GM18508 (cell line): Measurements from ENCODE around the gene PDS5A.
"Not testable (repeated sequence)": the region's sequence is repeated elsewhere in the genome, so short reads cannot be mapped to it uniquely, and the experiment has no call there.

Experiments used
- ATAC-seq: cut with Tn5 transposase; IDR thresholded peaks from one replicate; pipeline ENCODE4 v1.9.1; 2021; ENCODE audit warnings: moderate number of reproducible peaks; ENCODE audit not compliant: insufficient read depth, unreplicated experiment

PDS5A gene

DNA sequence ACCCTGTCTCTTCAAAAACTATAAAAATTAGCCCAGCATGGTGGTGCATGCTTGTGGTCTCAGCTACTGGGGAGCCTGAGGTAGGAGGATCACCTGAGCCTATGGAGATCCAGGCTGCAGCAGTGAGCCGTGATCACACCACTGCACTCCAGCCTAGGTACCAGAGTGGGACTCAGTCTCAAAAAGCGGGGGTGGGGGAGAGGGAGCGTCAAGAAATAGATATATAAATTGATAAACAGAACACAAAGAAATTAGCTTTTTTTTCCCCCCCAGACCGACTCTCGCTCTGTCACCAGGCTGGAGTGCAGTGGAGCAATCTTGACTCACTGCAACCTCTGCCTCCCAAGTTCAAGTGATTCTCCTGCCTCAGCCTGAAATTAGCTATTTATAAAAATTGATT is 14.1 kb downstream of the PDS5A start:
- no peak for ATAC-seq

- no peak for ATAC-seq
These were observed 16.3 kb downstream of the PDS5A start for GRCh38 chr4:39961311-39961877.

DNA sequence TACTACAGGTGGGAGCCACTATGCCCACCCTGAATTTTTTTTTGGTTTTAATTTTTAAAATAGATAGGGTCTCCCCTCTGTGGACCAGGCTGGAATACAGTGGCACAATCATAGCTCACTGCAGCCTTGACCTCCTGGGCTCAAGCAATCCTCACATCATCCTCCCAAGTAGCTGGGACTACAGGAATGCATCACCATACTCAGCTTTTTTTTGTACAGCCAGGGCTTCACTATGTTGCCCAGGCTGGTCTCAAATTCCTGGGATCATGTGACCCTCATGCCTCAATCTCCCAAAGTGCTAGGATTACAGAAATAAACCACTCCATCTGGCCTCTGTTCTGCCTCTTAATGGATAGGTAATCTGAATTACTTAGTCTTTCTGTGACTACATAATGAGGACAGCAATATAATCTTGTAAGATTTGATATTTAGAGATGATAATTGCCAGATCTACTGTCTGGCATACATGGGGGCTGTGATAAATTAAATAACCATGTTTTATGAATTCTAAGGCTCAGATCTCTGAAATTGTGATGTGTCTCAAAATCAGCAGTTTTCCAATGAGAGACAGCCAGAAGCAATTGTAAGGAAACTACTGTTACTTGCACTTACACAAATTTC is 26.7 kb downstream of the PDS5A start:
- ATAC-seq, result no peak

DNA sequence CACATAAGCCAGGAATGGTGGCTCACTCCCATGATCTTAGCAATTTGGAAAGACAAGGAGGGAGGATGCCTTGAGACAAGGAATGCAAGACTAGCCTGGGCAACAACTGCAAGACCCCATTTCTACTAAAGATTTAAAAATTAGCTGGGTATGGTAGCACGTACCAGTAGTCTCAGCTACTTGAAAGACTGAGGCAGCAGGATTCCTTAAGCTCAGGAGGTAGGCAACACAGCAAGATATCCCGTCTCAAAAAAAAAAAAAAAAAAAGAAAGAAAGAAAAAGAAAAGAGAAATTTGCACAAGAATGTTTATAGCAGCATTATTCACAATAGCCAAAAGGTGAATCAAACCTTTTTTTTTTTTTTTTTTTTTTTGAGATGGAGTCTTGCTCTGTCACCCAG is 29.7 kb downstream of the PDS5A start:
- no peak for ATAC-seq

DNA sequence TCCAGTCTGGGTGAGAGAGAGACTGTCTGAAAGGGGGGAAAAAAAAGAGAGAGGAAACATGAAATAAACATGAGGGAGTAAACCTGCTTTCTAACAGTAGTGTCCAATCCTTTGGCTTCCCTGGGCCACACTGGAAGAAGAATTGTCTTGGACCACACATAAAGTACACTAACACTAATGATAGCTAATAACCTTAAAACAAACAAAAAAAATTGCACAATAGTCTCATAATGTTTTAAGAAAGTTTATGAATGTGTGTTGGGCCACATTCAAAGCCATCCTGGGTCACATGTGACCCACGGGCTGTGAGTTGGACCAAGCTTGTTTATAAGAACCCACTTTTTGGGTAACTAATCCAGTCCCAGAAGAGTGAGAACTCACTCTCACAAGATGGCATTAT is 30.3 kb downstream of the PDS5A start:
- no peak for ATAC-seq

DNA sequence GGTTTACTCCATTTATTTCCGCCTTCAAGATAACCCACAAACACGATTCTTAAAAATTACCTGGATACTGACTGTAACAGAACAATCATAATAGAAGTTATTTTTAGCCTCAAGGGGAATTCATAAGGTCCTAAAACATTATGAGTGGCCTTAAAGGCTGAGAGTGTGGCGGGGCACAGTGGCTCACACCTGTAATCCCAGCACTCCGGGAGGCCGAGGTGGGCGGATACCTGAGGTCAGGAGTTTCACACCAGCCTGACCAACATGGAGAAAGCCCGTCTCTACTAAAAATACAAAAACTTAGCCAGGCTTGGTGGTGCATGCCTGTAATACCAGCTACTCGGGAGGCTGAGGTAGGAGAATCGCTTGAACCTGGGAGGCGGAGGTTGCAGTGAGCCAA is 33.5 kb downstream of the PDS5A start:
- not testable (repeated sequence) for ATAC-seq

DNA sequence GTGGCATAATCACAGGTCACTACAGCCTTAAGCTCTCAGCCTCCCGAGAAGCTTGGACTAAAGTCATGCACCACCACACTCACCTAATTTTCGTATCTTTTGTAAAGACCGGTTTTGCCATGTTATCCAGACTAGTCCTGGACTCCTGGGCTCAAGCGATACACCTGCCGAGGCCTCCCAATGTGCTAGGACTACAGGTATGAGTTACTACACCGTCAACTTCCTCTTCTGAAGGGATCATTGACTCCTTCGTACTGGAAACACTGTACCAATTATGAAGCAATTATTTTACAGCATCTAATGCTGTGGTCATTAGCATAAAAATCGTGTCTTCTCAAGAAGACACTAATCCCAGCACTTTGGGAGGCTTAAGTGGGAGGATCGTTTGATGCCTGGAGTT is 35.2 kb downstream of the PDS5A start:
- ATAC-seq, result no peak

- ATAC-seq, result no peak
These were observed 36.0 kb downstream of the PDS5A start for GRCh38 chr4:39941682-39942217.

- peak; percentile 41 for ATAC-seq
These were observed 39.9 kb downstream of the PDS5A start for GRCh38 chr4:39937683-39938268.

DNA sequence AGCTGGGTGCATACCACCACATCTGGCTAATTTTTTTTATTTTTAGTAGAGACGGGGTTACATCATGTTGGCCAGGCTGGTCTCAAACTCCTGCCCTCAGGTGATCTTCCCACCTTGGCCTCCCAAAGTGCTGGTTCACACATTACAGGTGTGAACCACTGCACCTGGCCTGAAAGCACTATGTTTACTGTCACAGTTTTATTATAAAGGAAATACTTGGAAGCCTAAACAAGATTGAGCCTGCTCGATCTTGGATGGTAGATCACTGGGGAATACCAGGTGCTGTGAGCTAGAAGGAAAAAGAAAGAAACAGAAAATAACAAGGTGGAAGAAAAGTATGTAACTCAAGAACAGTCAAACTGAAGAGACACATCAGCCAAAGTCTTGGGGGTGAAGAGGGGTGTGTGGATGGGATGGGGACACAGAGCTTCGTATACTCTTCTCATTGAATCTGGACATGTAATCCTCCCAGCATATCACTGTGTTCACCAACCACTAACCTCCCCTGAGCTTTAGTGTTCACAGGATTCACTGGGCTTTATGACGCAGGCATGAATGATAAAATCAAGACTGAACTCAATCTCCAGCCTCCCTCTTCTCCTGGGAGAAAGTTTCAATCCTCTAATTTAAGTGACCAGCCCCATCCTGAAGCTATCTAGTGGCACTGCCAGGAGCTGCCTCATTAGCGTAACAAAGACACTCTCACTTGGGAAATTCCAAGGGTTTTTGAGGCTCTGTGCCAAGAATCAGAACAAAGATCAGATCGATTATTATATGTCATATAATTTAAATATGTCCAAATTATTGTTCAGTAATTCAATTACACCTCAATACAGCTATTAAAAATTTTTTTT is 40.9 kb downstream of the PDS5A start:
- no peak for ATAC-seq

- ATAC-seq, result no peak
These were observed 43.8 kb downstream of the PDS5A start for GRCh38 chr4:39933671-39934590.

DNA sequence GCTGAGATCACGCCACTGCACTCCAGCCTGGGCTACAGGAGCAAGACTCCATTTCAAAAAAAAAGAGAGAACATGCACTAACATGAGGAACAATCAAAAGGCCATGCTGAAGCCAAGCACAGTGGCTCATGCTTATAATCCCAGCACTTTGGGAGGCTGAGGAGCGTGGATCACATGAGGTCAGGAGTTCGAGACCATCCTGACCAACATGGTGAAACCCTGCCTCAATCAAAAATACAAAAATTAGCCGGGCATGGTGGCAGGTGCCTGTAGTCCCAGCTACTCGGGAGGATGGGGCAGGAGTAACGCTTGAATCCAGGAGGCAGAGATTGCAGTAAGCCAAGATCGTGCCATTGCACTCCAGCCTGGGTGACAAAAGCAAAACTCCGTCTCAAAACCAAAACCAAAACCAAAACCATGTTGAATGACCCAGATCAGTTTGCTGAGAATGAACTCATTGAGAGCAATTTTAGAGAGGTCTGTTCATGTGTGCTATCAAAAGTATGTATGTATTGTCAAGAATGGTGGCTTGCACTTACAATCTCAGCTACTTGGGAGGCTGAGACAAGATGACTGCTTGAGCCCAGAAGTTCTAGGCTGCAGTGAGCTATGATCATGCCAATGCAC is 44.8 kb downstream of the PDS5A start:
- ATAC-seq, result no peak

- ATAC-seq, result no peak
These were observed 46.2 kb downstream of the PDS5A start for GRCh38 chr4:39931441-39931901.

DNA sequence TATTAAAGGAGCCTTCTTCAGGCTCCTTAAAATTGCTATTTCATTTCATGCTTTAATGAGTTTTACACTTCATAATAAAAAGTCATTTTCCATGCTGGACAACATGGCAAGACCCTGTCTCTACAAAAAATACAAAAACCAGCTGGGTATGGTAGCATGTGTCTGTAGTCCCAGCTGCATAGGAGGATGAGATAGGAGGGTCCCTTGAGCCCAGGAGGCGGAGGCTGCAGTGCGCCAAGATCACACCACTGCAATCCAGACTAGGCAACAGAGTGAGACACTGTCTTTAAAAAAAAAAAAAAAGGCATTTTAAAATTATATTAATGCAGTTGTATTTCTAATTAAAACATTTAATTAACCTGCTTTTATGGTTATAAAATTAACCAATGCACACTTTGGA is 49.2 kb downstream of the PDS5A start:
- ATAC-seq, result no peak

GRCh38 chr4:39924014-39924413 is 53.7 kb downstream of the PDS5A start:
- ATAC-seq, result no peak

DNA sequence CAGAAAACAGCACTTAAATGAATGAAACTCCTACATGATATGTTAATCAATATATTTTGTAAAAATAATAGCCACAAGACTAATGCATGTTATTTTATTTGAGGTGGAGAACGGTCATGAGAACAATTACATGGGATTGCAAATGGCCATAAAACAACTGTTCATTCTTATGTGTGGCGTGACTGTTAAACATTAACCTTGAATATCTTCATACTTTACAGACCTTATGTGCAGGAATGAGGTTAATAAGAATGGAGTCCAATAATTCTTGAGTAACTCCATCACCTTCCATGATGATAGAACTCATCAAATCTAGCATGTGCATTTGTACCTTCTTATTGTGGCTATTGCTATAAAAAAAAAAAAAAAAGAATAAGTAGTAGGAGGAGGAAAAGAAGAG is 55.3 kb downstream of the PDS5A start:
- no peak for ATAC-seq

- no peak for ATAC-seq
These were observed 64.2 kb downstream of the PDS5A start for GRCh38 chr4:39913471-39913870.

DNA sequence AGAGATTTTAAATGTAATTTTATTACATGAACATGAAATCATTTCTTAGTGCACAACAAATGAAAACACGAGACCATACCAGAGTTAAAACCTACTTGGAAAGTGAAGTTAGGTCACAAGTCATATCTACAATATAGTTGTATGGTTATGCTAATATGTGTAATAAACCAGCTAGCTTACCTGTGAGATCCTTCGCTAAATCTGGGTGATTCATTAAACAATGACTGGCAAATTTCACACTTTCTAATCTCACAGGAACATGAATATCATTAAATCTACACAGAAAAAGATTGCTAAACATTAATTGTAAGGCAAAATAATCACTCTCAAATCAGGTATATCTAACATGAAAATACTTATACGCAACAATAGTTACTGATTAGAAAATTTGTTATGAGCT is 67.6 kb downstream of the PDS5A start:
- ATAC-seq, result no peak

DNA sequence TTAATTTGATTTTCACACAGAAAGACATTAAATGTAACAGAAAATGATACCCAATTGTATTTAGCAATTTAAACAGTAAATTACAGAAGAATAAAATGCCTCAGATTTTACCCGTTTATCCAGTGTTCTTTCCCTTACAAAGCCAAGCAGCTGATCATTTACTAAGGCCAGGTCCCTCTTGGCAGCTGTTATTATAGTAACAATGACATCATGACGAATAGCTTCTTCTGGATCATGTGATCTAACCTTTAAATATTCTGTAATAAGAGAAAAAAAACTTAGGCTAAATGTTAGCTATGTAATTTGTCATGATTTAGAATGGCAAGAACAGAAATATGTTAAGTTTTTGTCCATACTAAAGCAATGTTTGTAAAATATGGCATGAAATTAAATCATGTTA is 69.4 kb downstream of the PDS5A start:
- no peak for ATAC-seq
